ENCODE data around the gene ZNF8. TPM values are rescaled to one million over a fixed set of nuclear protein-coding genes. Genes with fewer than 3 reads are reported as not detected.

The ZNF8 gene
- total RNA-seq, 1 experiment from 2014 or later = 9.4 TPM

- Histone ChIP-seq H3K27me3 (ENCODE audit: control insufficient read depth, insufficient read depth, low read length) (no peaks in the 10 kb centered on the region), H3K4me3 (ENCODE audit: insufficient read depth, low read depth, low read length) (no peak overlapping the region), H3K36me3 (replicated peaks; ENCODE audit: control insufficient read depth, insufficient read depth, low read length) (peaks cover 11% of the 10 kb centered on the region)
- no peak for DNase-seq
These were observed 32.6 kb downstream of the ZNF8 start for GRCh38 chr19:58311345-58311865.

GRCh38 chr19:58315580-58315979, 36.8 kb downstream of the ZNF8 start:
- Histone ChIP-seq H3K27me3 (ENCODE audit: control insufficient read depth, insufficient read depth, low read length) (no peaks in the 10 kb centered on the region), H3K4me3 (ENCODE audit: insufficient read depth, low read depth, low read length) (no peak overlapping the region), H3K36me3 (replicated peaks; ENCODE audit: control insufficient read depth, insufficient read depth, low read length) (peaks cover 9% of the 10 kb centered on the region)
- DNase-seq = no peak

GRCh38 chr19:58317476-58318072, 38.8 kb downstream of the ZNF8 start:
- H3K36me3 ChIP-seq (replicated peaks; ENCODE audit: control insufficient read depth, insufficient read depth, low read length) = peaks cover 2% of the 10 kb centered on the region
- H3K4me3 ChIP-seq (ENCODE audit: insufficient read depth, low read depth, low read length) = no peak overlapping the region
- no peaks in the 10 kb centered on the region for H3K27me3 ChIP-seq (ENCODE audit: control insufficient read depth, insufficient read depth, low read length)
- no peak for DNase-seq

- Histone ChIP-seq H3K4me3 (ENCODE audit: insufficient read depth, low read depth, low read length) (no peak overlapping the region), H3K27me3 (ENCODE audit: control insufficient read depth, insufficient read depth, low read length) (no peaks in the 10 kb centered on the region), H3K36me3 (replicated peaks; ENCODE audit: control insufficient read depth, insufficient read depth, low read length) (peaks cover under 1% of the 10 kb centered on the region; the same call in 1 of the 2 replicates)
- DNase-seq = no peak
These were observed 39.5 kb downstream of the ZNF8 start for GRCh38 chr19:58318297-58318696.

GRCh38 chr19:58319241-58319640, 40.5 kb downstream of the ZNF8 start:
- H3K4me3 ChIP-seq (ENCODE audit: insufficient read depth, low read depth, low read length) = no peak overlapping the region
- H3K27me3 ChIP-seq (ENCODE audit: control insufficient read depth, insufficient read depth, low read length) = no peaks in the 10 kb centered on the region
- H3K36me3 ChIP-seq (replicated peaks; ENCODE audit: control insufficient read depth, insufficient read depth, low read length) = peaks cover 1% of the 10 kb centered on the region
- no peak for DNase-seq

- Histone ChIP-seq H3K36me3 (replicated peaks; ENCODE audit: control insufficient read depth, insufficient read depth, low read length) (peaks cover 1% of the 10 kb centered on the region), H3K4me3 (ENCODE audit: insufficient read depth, low read depth, low read length) (no peak overlapping the region), H3K27me3 (ENCODE audit: control insufficient read depth, insufficient read depth, low read length) (no peaks in the 10 kb centered on the region)
- DNase-seq = no peak
These were observed 46.7 kb downstream of the ZNF8 start for GRCh38 chr19:58325311-58326022.

- Histone ChIP-seq H3K36me3 (replicated peaks; ENCODE audit: control insufficient read depth, insufficient read depth, low read length) (peaks cover 1% of the 10 kb centered on the region), H3K4me3 (ENCODE audit: insufficient read depth, low read depth, low read length) (peak overlapping the region; percentile 80), H3K27me3 (ENCODE audit: control insufficient read depth, insufficient read depth, low read length) (no peaks in the 10 kb centered on the region)
- no peak for DNase-seq
These were observed 47.8 kb downstream of the ZNF8 start for GRCh38 chr19:58326501-58326913.

GRCh38 chr19:58326914-58327726, 48.4 kb downstream of the ZNF8 start, which contains the start of gene ZSCAN22:
TSS of gene ZSCAN22 (plus strand) at chr19:58326994. CDS start at chr19:58334803, 7,809 bp downstream.
- H3K36me3 ChIP-seq (replicated peaks; ENCODE audit: control insufficient read depth, insufficient read depth, low read length) = peaks cover 1% of the 10 kb centered on the region
- H3K4me3 ChIP-seq (ENCODE audit: insufficient read depth, low read depth, low read length) = peak within 1 kb of the TSS; percentile 80
- peak; percentile 97 for DNase-seq
- H3K27me3 ChIP-seq (ENCODE audit: control insufficient read depth, insufficient read depth, low read length) = no peaks in the 10 kb centered on the region

- Histone ChIP-seq H3K4me3 (ENCODE audit: insufficient read depth, low read depth, low read length) (no peak overlapping the region), H3K36me3 (replicated peaks; ENCODE audit: control insufficient read depth, insufficient read depth, low read length) (no peaks in the 10 kb centered on the region), H3K27me3 (ENCODE audit: control insufficient read depth, insufficient read depth, low read length) (no peaks in the 10 kb centered on the region)
- peak; percentile 84 for DNase-seq
These were observed 50.2 kb downstream of the ZNF8 start for GRCh38 chr19:58328999-58329398.

GRCh38 chr19:58330458-58330857, 51.7 kb downstream of the ZNF8 start:
- no peaks in the 10 kb centered on the region for H3K27me3 ChIP-seq (ENCODE audit: control insufficient read depth, insufficient read depth, low read length)
- H3K4me3 ChIP-seq (ENCODE audit: insufficient read depth, low read depth, low read length) = no peak overlapping the region
- no peaks in the 10 kb centered on the region; the same call in 1 of the 2 replicates for H3K36me3 ChIP-seq (replicated peaks; ENCODE audit: control insufficient read depth, insufficient read depth, low read length)
- no peak for DNase-seq

- Histone ChIP-seq H3K27me3 (ENCODE audit: control insufficient read depth, insufficient read depth, low read length) (no peaks in the 10 kb centered on the region), H3K36me3 (replicated peaks; ENCODE audit: control insufficient read depth, insufficient read depth, low read length) (no peaks in the 10 kb centered on the region; the same call in 1 of the 2 replicates), H3K4me3 (ENCODE audit: insufficient read depth, low read depth, low read length) (no peak overlapping the region)
- DNase-seq = no peak
These were observed 53.9 kb downstream of the ZNF8 start for GRCh38 chr19:58332697-58333096.

- Histone ChIP-seq H3K36me3 (replicated peaks; ENCODE audit: control insufficient read depth, insufficient read depth, low read length) (peaks cover 3% of the 10 kb centered on the region), H3K4me3 (ENCODE audit: insufficient read depth, low read depth, low read length) (no peak overlapping the region), H3K27me3 (ENCODE audit: control insufficient read depth, insufficient read depth, low read length) (no peaks in the 10 kb centered on the region)
- DNase-seq = no peak
These were observed 56.0 kb downstream of the ZNF8 start for GRCh38 chr19:58334691-58335249.

- DNase-seq = no peak
- H3K27me3 ChIP-seq (ENCODE audit: control insufficient read depth, insufficient read depth, low read length) = no peaks in the 10 kb centered on the region
- H3K4me3 ChIP-seq (ENCODE audit: insufficient read depth, low read depth, low read length) = no peak overlapping the region
- peaks cover 3% of the 10 kb centered on the region for H3K36me3 ChIP-seq (replicated peaks; ENCODE audit: control insufficient read depth, insufficient read depth, low read length)
These were observed 56.9 kb downstream of the ZNF8 start for GRCh38 chr19:58335630-58336029.

- no peaks in the 10 kb centered on the region for H3K27me3 ChIP-seq (ENCODE audit: control insufficient read depth, insufficient read depth, low read length)
- no peak for DNase-seq
- H3K36me3 ChIP-seq (replicated peaks; ENCODE audit: control insufficient read depth, insufficient read depth, low read length) = peaks cover 3% of the 10 kb centered on the region
These were observed 57.5 kb downstream of the ZNF8 start for GRCh38 chr19:58336216-58336615.

More at GRCh38 chr19:58336216-58336615, 57.5 kb downstream of the ZNF8 start:
- H3K4me3 ChIP-seq (ENCODE audit: insufficient read depth, low read depth, low read length) = no peak overlapping the region
